K562 (cell line): ENCODE results near the gene PDE6B. TPM values are rescaled to one million over a fixed set of nuclear protein-coding genes. Genes with fewer than 3 reads are reported as not detected.
"Not testable (repeated sequence)": the region's sequence is repeated elsewhere in the genome, so short reads cannot be mapped to it uniquely, and the experiment has no call there.

Experiments
- ATAC-seq: fragments of 200-7000 bp; cut with Tn5 transposase; 3 replicates; pipeline ENCODE4 v1.9.1; 2020; ENCODE audit warnings: moderate library complexity
- BruUV-seq: library from RNA; stranded (reverse); fragments of 400-500 nt; replicated peaks from 2 replicates; lab custom pipeline; 2021; lab: Mats Ljungman, UMichigan
- CTCF ChIA-PET: fragments of 300-600 bp; formaldehyde crosslinking; extraction: SDS; loops from one replicate; lab custom pipeline; 2021; ENCODE audit warnings: low intra/inter-chr PET ratio; lab: Yijun Ruan, JAX
- POLR2A ChIA-PET: fragments of 300-600, 350-650 bp; sonication (Branson Sonifier 250); formaldehyde crosslinking; extraction: SDS; loops from one replicate; lab custom pipeline; 2021; ENCODE audit warnings: antibody characterized with exemption, inconsistent platforms; lab: Yijun Ruan, JAX
- DNase-seq, 4 experiments: peaks; one replicate each; pipeline versions ENCODE4 v3.0.0 to v3.0.0-alpha.2; 2011 to 2018; ENCODE audit warnings: low spot score in 3 of 4, mixed read lengths in 3 of 4; ENCODE audit errors: extremely low read depth in 1 of 4
- FAIRE-seq: peaks from 2 replicates; lab custom pipeline; 2011; peaks lifted over from hg19 to GRCh38; lab: Jason Lieb, UNC
- H2AFZ ChIP-seq: 2 replicates; pipeline ENCODE4 v1.6.0; 2011; ENCODE audit warnings: low read depth, low read length, control low read depth, inconsistent platforms
- H3K27ac ChIP-seq: fragments of 200-600 bp; 3 replicates; pipeline ENCODE4 v1.8.0; 2011; ENCODE audit warnings: low read depth, mild to moderate bottlenecking, control low read depth, inconsistent platforms, low read length, moderate library complexity, mixed read lengths; ENCODE audit errors: extremely low read depth
- H3K27me3 ChIP-seq, 2 experiments: fragments of 300-600 bp in 1 of 2; 2 replicates in 1 of 2; 3 replicates in 1 of 2; pipeline versions ENCODE4 v1.6.0 to v1.8.0; 2011; ENCODE audit warnings: inconsistent platforms in 2 of 2, low read length in 2 of 2, mild to moderate bottlenecking in 1 of 2, mixed read lengths in 1 of 2, moderate library complexity in 1 of 2; ENCODE audit not compliant: control insufficient read depth in 2 of 2, insufficient read depth in 2 of 2
- H3K36me3 ChIP-seq: fragments of 300-600 bp; 3 replicates; pipeline ENCODE4 v1.8.0; 2011; ENCODE audit warnings: mild to moderate bottlenecking, low read length, inconsistent platforms; ENCODE audit not compliant: control insufficient read depth, insufficient read depth
- H3K4me1 ChIP-seq, 2 experiments: fragments of 200-600 bp in 1 of 2; replicated peaks in 1 of 2; 2 replicates in 1 of 2; 3 replicates in 1 of 2; pipeline versions ENCODE4 v1.5.1 to v1.8.0; 2011; ENCODE audit warnings: inconsistent platforms in 2 of 2, low read length in 2 of 2, mild to moderate bottlenecking in 1 of 2, mixed read lengths in 1 of 2, moderate library complexity in 1 of 2; ENCODE audit not compliant: control insufficient read depth in 2 of 2, insufficient read depth in 2 of 2
- H3K4me2 ChIP-seq: 2 replicates; pipeline ENCODE4 v1.6.1; 2011; ENCODE audit warnings: low read length, control low read depth, inconsistent platforms, mixed read lengths; ENCODE audit not compliant: insufficient read depth
- H3K4me3 ChIP-seq: fragments of 200-600 bp; sonication (generic), shearing (Covaris generic); 2 replicates; pipeline ENCODE4 v1.5.1; 2016; ENCODE audit warnings: control low read depth, inconsistent platforms
- H3K79me2 ChIP-seq: fragments of 200-600 bp; 3 replicates; pipeline ENCODE4 v1.8.0; 2011; ENCODE audit warnings: low read length, inconsistent platforms; ENCODE audit not compliant: control insufficient read depth, insufficient read depth
- H3K9ac ChIP-seq, 2 experiments: 2 replicates each; pipeline versions ENCODE4 v1.6.0 to v1.6.1; 2011; ENCODE audit warnings: low read depth in 2 of 2, low read length in 2 of 2, control low read depth in 1 of 2, inconsistent platforms in 1 of 2, mild to moderate bottlenecking in 1 of 2, mixed read lengths in 1 of 2; ENCODE audit not compliant: insufficient read depth in 1 of 2
- H3K9me1 ChIP-seq: one replicate; pipeline ENCODE4 v1.6.0; 2011; ENCODE audit warnings: inconsistent platforms, mild to moderate bottlenecking, low read length, moderate library complexity; ENCODE audit not compliant: control insufficient read depth, insufficient read depth
- H3K9me3 ChIP-seq: replicated peaks from 2 replicates; pipeline ENCODE4 v1.5.1; 2011; ENCODE audit warnings: low read depth, low read length, inconsistent platforms; ENCODE audit not compliant: control insufficient read depth, insufficient read depth
- H4K20me1 ChIP-seq: replicated peaks from 2 replicates; pipeline ENCODE4 v1.6.1; 2011; ENCODE audit warnings: low read length, inconsistent platforms, mixed read lengths; ENCODE audit not compliant: control insufficient read depth, insufficient read depth
- ARHGAP35 ChIP-seq: fragments of 450-650 bp; IDR thresholded peaks from 2 replicates; pipeline ENCODE4 v1.6.1; 2018; ENCODE audit not compliant: partially characterized antibody
- FOXP4 ChIP-seq: sonication (generic); formaldehyde crosslinking; IDR thresholded peaks from 2 replicates; pipeline ENCODE4 v1.8.0; 2022; ENCODE audit warnings: mild to moderate bottlenecking, missing genetic modification reagents, borderline replicate concordance
- MEF2A ChIP-seq: IDR thresholded peaks from 2 replicates; pipeline ENCODE4 v1.6.1; 2011; ENCODE audit warnings: low read depth, mild to moderate bottlenecking, low read length, moderate library complexity; ENCODE audit not compliant: control insufficient read depth
- POLR2A ChIP-seq: fragments of 450-650 bp; conservative IDR thresholded peaks from 2 replicates; pipeline ENCODE4 v1.6.1; 2016
- TCF3 ChIP-seq: sonication (generic); formaldehyde crosslinking; IDR thresholded peaks from 2 replicates; pipeline ENCODE4 v1.4.0; 2020; ENCODE audit warnings: mild to moderate bottlenecking, missing genetic modification reagents
- U2AF1 ChIP-seq: fragments of 200-400 bp; formaldehyde crosslinking; optimal IDR thresholded peaks from 2 replicates; pipeline ENCODE3; 2017; ENCODE audit warnings: mild to moderate bottlenecking, low read depth, low read length, moderate library complexity
- ZNF311 ChIP-seq: fragments of 250-450 bp; sonication (Bioruptor Pico); IDR thresholded peaks from 2 replicates; pipeline ENCODE4 v1.4.0; 2020; ENCODE audit warnings: mild to moderate bottlenecking, moderate library complexity
- ZNF551 ChIP-seq: fragments of 250-450 bp; sonication (Bioruptor Pico); IDR thresholded peaks from 2 replicates; pipeline ENCODE4 v1.5.0; 2021; ENCODE audit warnings: mild to moderate bottlenecking, moderate library complexity
- ZNF586 ChIP-seq: fragments of 450-650 bp; formaldehyde crosslinking; conservative IDR thresholded peaks from 2 replicates; pipeline ENCODE4 v1.4.0; 2020; ENCODE audit warnings: mild to moderate bottlenecking, moderate library complexity
- WGBS: fragments of 100-300 bp; shearing (Covaris generic); methylation state at CpG from one replicate; pipeline ENCODE4 v1.1.6; 2016; ENCODE audit warnings: low coverage, mixed read lengths; ENCODE audit not compliant: insufficient coverage; ENCODE audit errors: missing lambda C conversion rate; 5-methylcytosine and 5-hydroxymethylcytosine counted together
- in situ Hi-C: fragments of 300-500 bp; cut with MboI; formaldehyde crosslinking; loops from 4 replicates; pipeline ENCODE4 v1.15.0; 2018; ENCODE audit warnings: inconsistent platforms, mixed read lengths
- intact Hi-C: fragments of 100-400 bp; cut with micrococcal nuclease; formaldehyde crosslinking; loops from 2 replicates; pipeline ENCODE4 v1.14.2; 2022
- polyA plus RNA-seq, 8 experiments: library from polyadenylated mRNA; depleted of rRNA in 4 of 8; stranded (reverse) in 5 of 8; unstranded in 3 of 8; fragments of >200 nt; fragmentation: Nextera tagmentation in 2 of 8; fragmentation: Illumina TruSeq in 1 of 8; extraction: Ambion mirVana in 2 of 8; extraction: Trizol in 1 of 8; gene quantifications; 2 replicates each; pipeline versions ENCODE4 v1.2.1 to v1.2.3, GENCODE V29; 2011 to 2014; ENCODE audit warnings: inconsistent platforms in 1 of 8, missing spikeins in 1 of 8
- total RNA-seq, 7 experiments: library from RNA; depleted of rRNA in 6 of 7; stranded (reverse); fragments of >200 nt in 6 of 7; fragmentation: Illumina TruSeq in 2 of 7; extraction: Trizol in 2 of 7; gene quantifications; 2 replicates each; pipeline versions ENCODE4 v1.2.1 to v1.2.3, GENCODE V29; 2011 to 2021; ENCODE audit warnings: low replicate concordance in 1 of 7
- TF ChIP-seq, protein P1 (sequence below), 2 experiments: fragments of 450-650 bp in 1 of 2; IDR thresholded peaks; 2 replicates each; pipeline ENCODE4 v1.6.1; 2011 to 2017; ENCODE audit warnings: low read depth in 2 of 2, antibody characterized with exemption in 1 of 2, borderline replicate concordance in 1 of 2, low read length in 1 of 2, mild to moderate bottlenecking in 1 of 2, mixed read lengths in 1 of 2; ENCODE audit not compliant: control insufficient read depth in 1 of 2

The PDE6B gene
- total and polyA plus RNA-seq, 9 of the 15 experiments (the other 6 are each of a cell fraction or from before 2014, with no cell fraction given) = 0.04 TPM; not detected in 8

DNA sequence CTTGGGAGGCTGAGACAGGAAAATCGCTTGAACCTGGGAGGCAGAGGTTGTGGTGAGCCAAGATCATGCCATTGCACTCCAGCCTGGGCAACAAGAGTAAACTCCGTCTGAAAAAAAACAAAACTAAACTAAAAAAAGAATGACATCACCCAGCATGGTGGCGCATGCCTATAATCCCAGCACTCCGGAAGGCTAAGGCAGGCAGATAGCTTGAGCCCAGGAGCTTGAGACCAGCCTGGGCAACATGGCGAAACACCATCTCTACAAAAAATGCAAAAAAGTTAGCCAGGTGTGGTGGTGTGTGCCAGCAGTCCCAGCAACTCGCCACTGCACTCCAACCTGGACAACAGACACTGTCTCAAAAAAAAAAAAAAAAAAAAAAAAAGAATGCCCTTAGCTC, 17.0 kb downstream of the PDE6B start:
- H3K4me1 ChIP-seq = peaks cover 0 to 12% of the 10 kb centered on the region in 2 experiments; a peak in 2 of 5 replicates
- CTCF ChIA-PET, H3K79me2 ChIP-seq, H3K4me2 ChIP-seq, BruUV-seq, H3K9ac ChIP-seq, H3K36me3 ChIP-seq, H3K4me3 ChIP-seq, in situ Hi-C loops, H3K9me1 ChIP-seq, H2AFZ ChIP-seq, POLR2A ChIA-PET, ATAC-seq, H3K9me3 ChIP-seq, DNase-seq, intact Hi-C loops, H3K27ac ChIP-seq, H4K20me1 ChIP-seq, FAIRE-seq: not testable (repeated sequence)
- peaks cover 16 to 38% of the 10 kb centered on the region in 2 experiments; a peak in 3 of 5 replicates for H3K27me3 ChIP-seq
- 6% methylated on average over 6 of the region's 6 CpGs for WGBS

- intact Hi-C loops (no loop called here), in situ Hi-C loops (no loop called here)
- peak overlapping the region; percentile 22; the same call in 1 of the 2 replicates for H3K4me3 ChIP-seq
- H3K36me3 ChIP-seq = no peaks in the 10 kb centered on the region
- peaks cover 0 to 33% of the 10 kb centered on the region in 2 experiments; a peak in 2 of 5 replicates for H3K4me1 ChIP-seq
- peaks cover 23 to 54% of the 10 kb centered on the region in 2 experiments; a peak in 3 of 5 replicates for H3K27me3 ChIP-seq
- peak overlapping the region; percentile 42 for H3K4me2 ChIP-seq
- no peak overlapping the region for H3K9ac ChIP-seq
- peaks cover 2% of the 10 kb centered on the region; the same call in 1 of the 2 replicates for H3K9me3 ChIP-seq
- H3K9me1 ChIP-seq = no peaks in the 10 kb centered on the region
- no peak for FAIRE-seq
- 28% methylated on average over 32 of the region's 32 CpGs for WGBS
- peak in 3 of 4 experiments; percentile 34 to 49 (median 40) for DNase-seq
- H3K79me2 ChIP-seq = no peaks in the 10 kb centered on the region
- no TSS peak for BruUV-seq
- H4K20me1 ChIP-seq = no peaks in the 10 kb centered on the region
- peak overlapping the region; percentile 22; the same call in 1 of the 2 replicates for H2AFZ ChIP-seq
- ChIA-PET CTCF (no interaction called here), POLR2A (no interaction called here)
- H3K27ac ChIP-seq = no peak overlapping the region
- peak; percentile 81 for ATAC-seq
- TF ChIP-seq FOXP4 (CRISPR knock-in tag) = no peak
- TF ChIP-seq TCF3 = no peak
- TF ChIP-seq, protein P1, sequence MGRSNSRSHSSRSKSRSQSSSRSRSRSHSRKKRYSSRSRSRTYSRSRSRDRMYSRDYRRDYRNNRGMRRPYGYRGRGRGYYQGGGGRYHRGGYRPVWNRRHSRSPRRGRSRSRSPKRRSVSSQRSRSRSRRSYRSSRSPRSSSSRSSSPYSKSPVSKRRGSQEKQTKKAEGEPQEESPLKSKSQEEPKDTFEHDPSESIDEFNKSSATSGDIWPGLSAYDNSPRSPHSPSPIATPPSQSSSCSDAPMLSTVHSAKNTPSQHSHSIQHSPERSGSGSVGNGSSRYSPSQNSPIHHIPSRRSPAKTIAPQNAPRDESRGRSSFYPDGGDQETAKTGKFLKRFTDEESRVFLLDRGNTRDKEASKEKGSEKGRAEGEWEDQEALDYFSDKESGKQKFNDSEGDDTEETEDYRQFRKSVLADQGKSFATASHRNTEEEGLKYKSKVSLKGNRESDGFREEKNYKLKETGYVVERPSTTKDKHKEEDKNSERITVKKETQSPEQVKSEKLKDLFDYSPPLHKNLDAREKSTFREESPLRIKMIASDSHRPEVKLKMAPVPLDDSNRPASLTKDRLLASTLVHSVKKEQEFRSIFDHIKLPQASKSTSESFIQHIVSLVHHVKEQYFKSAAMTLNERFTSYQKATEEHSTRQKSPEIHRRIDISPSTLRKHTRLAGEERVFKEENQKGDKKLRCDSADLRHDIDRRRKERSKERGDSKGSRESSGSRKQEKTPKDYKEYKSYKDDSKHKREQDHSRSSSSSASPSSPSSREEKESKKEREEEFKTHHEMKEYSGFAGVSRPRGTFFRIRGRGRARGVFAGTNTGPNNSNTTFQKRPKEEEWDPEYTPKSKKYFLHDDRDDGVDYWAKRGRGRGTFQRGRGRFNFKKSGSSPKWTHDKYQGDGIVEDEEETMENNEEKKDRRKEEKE (IDR thresholded peaks at IDR 0.05; ENCODE audit: borderline replicate concordance in 1 of 2, control insufficient read depth in 1 of 2, low read depth in 2 of 2, low read length in 1 of 2) = no peak
- TF ChIP-seq POLR2A = 0 out of 2 replicates have a peak, but pooled peaks have one; percentile 30
- TF ChIP-seq ARHGAP35 = no peak
- TF ChIP-seq ZNF551 = no peak
- no peak for TF ChIP-seq U2AF1
- no peak for TF ChIP-seq MEF2A
- no peak for TF ChIP-seq ZNF311 (CRISPR knock-in tag)
- TF ChIP-seq ZNF586 (CRISPR knock-in tag) = no peak
These were observed 21.1 kb downstream of the PDE6B start for GRCh38 chr4:646460-646859.
